Fibroblast of lung (primary cell): ENCODE measurements around the gene SMKR1. TPM values are rescaled to one million over a fixed set of nuclear protein-coding genes. Genes with fewer than 3 reads are reported as not detected.

Source experiments
- DNase-seq, 2 donors: peaks; one replicate each; pipeline versions ENCODE4 v3.0.0 to v3.0.0-alpha.2; 2010; ENCODE audit warnings: low read depth in 2 of 2
- H2AFZ ChIP-seq: 2 replicates; pipeline ENCODE4 v1.5.1; 2012; ENCODE audit warnings: low read length, control low read depth, inconsistent platforms
- H3K27ac ChIP-seq: 2 replicates; pipeline ENCODE4 v1.5.1; 2011; ENCODE audit warnings: low read length, control low read depth; ENCODE audit not compliant: insufficient read depth
- H3K27me3 ChIP-seq: 2 replicates; pipeline ENCODE4 v1.5.1; 2011; ENCODE audit warnings: mild to moderate bottlenecking, low read length; ENCODE audit not compliant: control insufficient read depth, insufficient read depth
- H3K36me3 ChIP-seq: 2 replicates; pipeline ENCODE4 v1.5.1; 2011; ENCODE audit warnings: low read length; ENCODE audit not compliant: control insufficient read depth, insufficient read depth
- H3K4me1 ChIP-seq: 2 replicates; pipeline ENCODE4 v1.5.1; 2011; ENCODE audit warnings: low read length; ENCODE audit not compliant: control insufficient read depth, insufficient read depth; ENCODE audit errors: extremely low read depth
- H3K4me2 ChIP-seq: 2 replicates; pipeline ENCODE4 v1.5.1; 2011; ENCODE audit warnings: low read length, control low read depth; ENCODE audit not compliant: insufficient read depth; ENCODE audit errors: extremely low read depth
- H3K4me3 ChIP-seq, 4 experiments: fragments of 200-600 bp in 1 of 4; sonication (generic) in 1 of 4; replicated peaks in 1 of 4; 2 replicates each; pipeline ENCODE4 v1.5.1; 2011 to 2016; ENCODE audit warnings: low read length in 4 of 4, low read depth in 3 of 4, mild to moderate bottlenecking in 3 of 4, control low read depth in 2 of 4, inconsistent platforms in 1 of 4, mixed read lengths in 1 of 4; ENCODE audit not compliant: insufficient read depth in 1 of 4; ENCODE audit errors: control extremely low read depth in 1 of 4
- H3K79me2 ChIP-seq: 2 replicates; pipeline ENCODE4 v1.5.1; 2012; ENCODE audit warnings: mild to moderate bottlenecking, low read length, inconsistent platforms; ENCODE audit not compliant: control insufficient read depth, insufficient read depth
- H3K9ac ChIP-seq: 2 replicates; pipeline ENCODE4 v1.5.1; 2011; ENCODE audit warnings: mild to moderate bottlenecking, low read length, control low read depth; ENCODE audit not compliant: insufficient read depth
- H3K9me3 ChIP-seq: 2 replicates; pipeline ENCODE4 v1.5.1; 2012; ENCODE audit warnings: low read depth, low read length; ENCODE audit not compliant: control insufficient read depth, insufficient read depth
- H4K20me1 ChIP-seq: 2 replicates; pipeline ENCODE4 v1.5.1; 2011; ENCODE audit warnings: low read length; ENCODE audit not compliant: control insufficient read depth, insufficient read depth; ENCODE audit errors: extremely low read depth
- EZH2 ChIP-seq: IDR thresholded peaks from 2 replicates; pipeline ENCODE4 v1.5.1; 2012; ENCODE audit warnings: low read length, control low read depth, mild to moderate bottlenecking; ENCODE audit errors: missing control alignments
- polyA plus RNA-seq, 2 donors: library from polyadenylated mRNA; depleted of rRNA in 1 of 2; stranded (reverse) in 1 of 2; unstranded in 1 of 2; fragments of >200 nt; gene quantifications; 2 replicates each; pipeline ENCODE4 v1.2.1, GENCODE V29; 2011 to 2012; ENCODE audit warnings: missing spikeins in 1 of 2
- total RNA-seq: library from RNA; depleted of rRNA; stranded (reverse); fragments of >200 nt; gene quantifications from 2 replicates; pipeline ENCODE4 v1.2.1, GENCODE V29; 2014
- TF ChIP-seq, protein P1 (sequence below), 2 donors: IDR thresholded peaks in 1 of 2; conservative IDR thresholded peaks in 1 of 2; 1 replicate in 1 of 2; 2 replicates in 1 of 2; pipeline ENCODE4 v1.5.1; 2011 to 2012; ENCODE audit warnings: low read length in 2 of 2, control low read depth in 1 of 2, inconsistent platforms in 1 of 2, low read depth in 1 of 2, mild to moderate bottlenecking in 1 of 2

Gene SMKR1
- total and polyA plus RNA-seq, 2 donors (not counting 1 experiment from before 2014, with no cell fraction given), result 0.49 to 3.5 TPM

DNA sequence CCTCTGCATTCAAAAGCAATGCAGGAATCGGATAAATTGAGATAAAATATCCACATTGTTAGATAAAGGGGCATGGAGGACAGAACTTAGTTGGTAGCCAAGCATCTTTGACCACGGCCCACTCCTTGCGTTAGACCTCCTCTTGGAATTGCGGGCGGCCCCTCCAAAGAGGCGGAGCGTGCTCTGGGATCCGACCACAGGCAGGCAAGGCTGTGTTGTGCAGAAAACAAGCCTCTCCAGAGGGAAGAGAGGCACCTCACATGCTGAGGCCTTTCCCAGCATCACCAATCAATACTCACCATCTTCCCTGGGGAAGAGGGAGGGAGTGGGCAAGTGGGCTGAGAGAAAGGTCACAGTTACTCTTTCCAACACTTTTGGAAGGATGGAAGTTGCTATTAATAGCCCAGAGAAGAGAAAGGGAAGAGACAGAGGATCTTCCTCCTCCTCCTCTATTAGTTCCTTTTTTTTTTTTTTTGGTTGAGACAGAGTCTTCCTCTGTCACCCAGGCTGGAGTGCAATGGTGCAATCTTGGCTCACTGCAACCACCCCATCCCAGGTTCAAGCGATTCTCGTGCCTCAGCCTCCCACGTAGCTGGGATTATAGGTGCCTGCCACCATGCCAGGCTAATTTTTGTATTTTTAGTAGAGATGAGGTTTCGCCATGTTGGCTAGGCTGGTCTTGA, 59.5 kb downstream of the SMKR1 start:
- no peak overlapping the region for H2AFZ ChIP-seq
- no peak for TF ChIP-seq EZH2
- TF ChIP-seq, protein P1, sequence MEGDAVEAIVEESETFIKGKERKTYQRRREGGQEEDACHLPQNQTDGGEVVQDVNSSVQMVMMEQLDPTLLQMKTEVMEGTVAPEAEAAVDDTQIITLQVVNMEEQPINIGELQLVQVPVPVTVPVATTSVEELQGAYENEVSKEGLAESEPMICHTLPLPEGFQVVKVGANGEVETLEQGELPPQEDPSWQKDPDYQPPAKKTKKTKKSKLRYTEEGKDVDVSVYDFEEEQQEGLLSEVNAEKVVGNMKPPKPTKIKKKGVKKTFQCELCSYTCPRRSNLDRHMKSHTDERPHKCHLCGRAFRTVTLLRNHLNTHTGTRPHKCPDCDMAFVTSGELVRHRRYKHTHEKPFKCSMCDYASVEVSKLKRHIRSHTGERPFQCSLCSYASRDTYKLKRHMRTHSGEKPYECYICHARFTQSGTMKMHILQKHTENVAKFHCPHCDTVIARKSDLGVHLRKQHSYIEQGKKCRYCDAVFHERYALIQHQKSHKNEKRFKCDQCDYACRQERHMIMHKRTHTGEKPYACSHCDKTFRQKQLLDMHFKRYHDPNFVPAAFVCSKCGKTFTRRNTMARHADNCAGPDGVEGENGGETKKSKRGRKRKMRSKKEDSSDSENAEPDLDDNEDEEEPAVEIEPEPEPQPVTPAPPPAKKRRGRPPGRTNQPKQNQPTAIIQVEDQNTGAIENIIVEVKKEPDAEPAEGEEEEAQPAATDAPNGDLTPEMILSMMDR (conservative IDR thresholded peaks at IDR 0.05 in 1 of 2, IDR thresholded peaks at IDR 0.05 in 1 of 2; ENCODE audit: low read depth in 1 of 2, low read length in 2 of 2), result no peak
- H3K9ac ChIP-seq, result no peak overlapping the region
- H3K27me3 ChIP-seq, result no peaks in the 10 kb centered on the region
- no peak overlapping the region for H3K4me3 ChIP-seq
- H3K4me2 ChIP-seq, result no peak overlapping the region
- H3K79me2 ChIP-seq, result no peaks in the 10 kb centered on the region
- no peaks in the 10 kb centered on the region for H3K4me1 ChIP-seq
- no peak for DNase-seq
- no peaks in the 10 kb centered on the region for H3K36me3 ChIP-seq
- H4K20me1 ChIP-seq, result no peaks in the 10 kb centered on the region
- no peaks in the 10 kb centered on the region for H3K9me3 ChIP-seq
- H3K27ac ChIP-seq, result no peak overlapping the region

Other genes with a start within 250 kb of the SMKR1 start
- gene STRIP2, start 68.1 kb upstream of the SMKR1 start, total RNA-seq, result 4.9 and 10.9 TPM in 2 replicates
- 1.9 and 5.3 TPM in 2 replicates for gene STRIP2, start 68.1 kb upstream of the SMKR1 start, polyA plus RNA-seq
- 12.6 and 15.5 TPM in 2 replicates for gene NRF1, start 109.2 kb downstream of the SMKR1 start, total RNA-seq
- 7.3 and 11.3 TPM in 2 replicates for gene NRF1, start 109.2 kb downstream of the SMKR1 start, polyA plus RNA-seq